ENCODE data around the gene TTC36.
A peak's percentile ranks its signal among the peaks of the same experiment; 100 is the strongest.

TTC36 gene

GRCh38 chr11:118577995-118578394, 50.7 kb downstream of the TTC36 start (continued):
- TF ChIP-seq ZNF510 (tag by site-specific recombination; IDR thresholded peaks at IDR 0.05; ENCODE audit: insufficient replicate concordance) (peak; percentile 85), RBAK (tag by site-specific recombination; IDR thresholded peaks at IDR 0.05) (peak; percentile 67; the same call in 1 of the 2 replicates), ZNF354C (tag by site-specific recombination; IDR thresholded peaks at IDR 0.05; ENCODE audit: borderline replicate concordance, low read depth) (peak; percentile 91; the same call in 1 of the 2 replicates), WT1 (tag by site-specific recombination; IDR thresholded peaks at IDR 0.05) (0 out of 2 replicates have a peak, but pooled peaks have one; percentile 29), ZNF140 (tag by site-specific recombination; IDR thresholded peaks at IDR 0.05) (peak; percentile 93), ZNF223 (tag by site-specific recombination; IDR thresholded peaks at IDR 0.05) (peak; percentile 70; the same call in 1 of the 2 replicates), ZNF19 (tag by site-specific recombination; IDR thresholded peaks at IDR 0.05; ENCODE audit: low read depth) (0 out of 2 replicates have a peak, but pooled peaks have one; percentile 46), ZNF426 (tag by site-specific recombination; IDR thresholded peaks at IDR 0.05) (peak; percentile 97), ZNF394 (tag by site-specific recombination; IDR thresholded peaks at IDR 0.05; ENCODE audit: borderline replicate concordance) (peak; percentile 99), ZBTB8A (tag by site-specific recombination; IDR thresholded peaks at IDR 0.05) (peak; percentile 84), ZNF121 (tag by site-specific recombination; IDR thresholded peaks at IDR 0.05) (0 out of 2 replicates have a peak, but pooled peaks have one; percentile 56), GFI1B (tag by site-specific recombination; IDR thresholded peaks at IDR 0.05) (0 out of 2 replicates have a peak, but pooled peaks have one; percentile 39), KLF7 (tag by site-specific recombination; IDR thresholded peaks at IDR 0.05; ENCODE audit: borderline replicate concordance) (peak; percentile 54; the same call in 1 of the 2 replicates), ZNF639 (tag by site-specific recombination; IDR thresholded peaks at IDR 0.05) (0 out of 2 replicates have a peak, but pooled peaks have one; percentile 52), MZF1 (tag by site-specific recombination; IDR thresholded peaks at IDR 0.05; ENCODE audit: borderline replicate concordance) (peak; percentile 20; the same call in 1 of the 2 replicates), ZNF530 (tag by site-specific recombination; IDR thresholded peaks at IDR 0.05; ENCODE audit: low read depth) (peak; percentile 58; the same call in 1 of the 2 replicates), ZNF16 (tag by site-specific recombination; IDR thresholded peaks at IDR 0.05; ENCODE audit: low read depth) (peak; percentile 17; the same call in 1 of the 2 replicates), ZNF558 (tag by site-specific recombination; IDR thresholded peaks at IDR 0.05) (peak; percentile 92), GLI2 (tag by site-specific recombination; IDR thresholded peaks at IDR 0.05; ENCODE audit: borderline replicate concordance, low read depth) (peak; percentile 53; the same call in 1 of the 2 replicates), ZNF629 (tag by site-specific recombination; IDR thresholded peaks at IDR 0.05) (peak; percentile 80), ZNF266 (tag by site-specific recombination; IDR thresholded peaks at IDR 0.05; ENCODE audit: low read depth) (peak; percentile 80)
